ENCODE measurements around the gene VSIG8. TPM values are rescaled to one million over a fixed set of nuclear protein-coding genes. Genes with fewer than 3 reads are reported as not detected.

The VSIG8 gene
- total RNA-seq, 1 experiment from 2014 or later, result not detected

GRCh38 chr1:159847231-159847630, 15.2 kb downstream of the VSIG8 start (continued):
- TF ChIP-seq HMGXB4 (CRISPR knock-in tag; IDR thresholded peaks at IDR 0.05) (no peak), ELF4 (CRISPR knock-in tag; IDR thresholded peaks at IDR 0.05; ENCODE audit: low read depth) (no peak), KAT7 (CRISPR knock-in tag; IDR thresholded peaks at IDR 0.05; ENCODE audit: borderline replicate concordance) (no peak), ZMAT4 (CRISPR knock-in tag; IDR thresholded peaks at IDR 0.05) (no peak), ATF3 (CRISPR knock-in tag; conservative IDR thresholded peaks at IDR 0.05) (no peak), NR2C2 (CRISPR knock-in tag; IDR thresholded peaks at IDR 0.05) (no peak), AFF4 (CRISPR knock-in tag; IDR thresholded peaks at IDR 0.05; ENCODE audit: borderline replicate concordance) (no peak), PRRX2 (CRISPR knock-in tag; IDR thresholded peaks at IDR 0.05) (no peak), PRDM15 (CRISPR knock-in tag; IDR thresholded peaks at IDR 0.05) (no peak)

- CTCF ChIA-PET, result interaction anchor here (0.7 kb wide), 1 partner anchor 16 kb away, joined by 3 read pairs; no protein-coding TSS in a partner anchor
- Mint-ChIP-seq H3K27ac (no peak overlapping the region), H3K4me1 (peaks cover 6% of the 10 kb centered on the region), H3K4me3 (no peak overlapping the region), H3K27me3 (ENCODE audit: low read depth) (peaks cover 5% of the 10 kb centered on the region; the same call in 1 of the 2 replicates), H3K36me3 (no peaks in the 10 kb centered on the region), H3K9me3 (no peaks in the 10 kb centered on the region)
- DNase-seq (ENCODE audit: low spot score) (no peak), ATAC-seq (no peak; the same call in 1 of the 2 replicates)
- POLR2A ChIA-PET, result no interaction called here
- no peak for TF ChIP-seq ZNF532 (CRISPR knock-in tag; IDR thresholded peaks at IDR 0.05; ENCODE audit: borderline replicate concordance)
- no peak for TF ChIP-seq NR1H2 (CRISPR knock-in tag; IDR thresholded peaks at IDR 0.05)
- TF ChIP-seq MXD4 (CRISPR knock-in tag; IDR thresholded peaks at IDR 0.05; ENCODE audit: borderline replicate concordance), result no peak
- TF ChIP-seq RORB (CRISPR knock-in tag; IDR thresholded peaks at IDR 0.05), result no peak
- no peak for TF ChIP-seq ZSCAN18 (CRISPR knock-in tag; IDR thresholded peaks at IDR 0.05)
- TF ChIP-seq IRF1 (CRISPR knock-in tag; IDR thresholded peaks at IDR 0.05), result no peak
- no peak for TF ChIP-seq ELF4 (CRISPR knock-in tag; IDR thresholded peaks at IDR 0.05; ENCODE audit: low read depth)
Observed at GRCh38 chr1:159845751-159846629, 16.5 kb downstream of the VSIG8 start.
